Ishikawa (cell line): ENCODE results near the gene RNF149.

ENCODE experiments used
- CEBPB ChIP-seq: IDR thresholded peaks from 2 replicates; pipeline ENCODE4 v1.6.1; 2012
- CREB1 ChIP-seq: IDR thresholded peaks from 2 replicates; pipeline ENCODE4 v1.6.1; 2012; ENCODE audit warnings: low read depth
- EGR1 ChIP-seq: IDR thresholded peaks from 2 replicates; pipeline ENCODE4 v1.6.1; 2012
- EP300 ChIP-seq: IDR thresholded peaks from 2 replicates; pipeline ENCODE4 v1.6.1; 2012; ENCODE audit warnings: borderline replicate concordance
- FOXM1 ChIP-seq: IDR thresholded peaks from 2 replicates; pipeline ENCODE4 v1.6.1; 2012; ENCODE audit warnings: low read depth, borderline replicate concordance
- NFIC ChIP-seq: IDR thresholded peaks from 2 replicates; pipeline ENCODE4 v1.6.1; 2012
- RAD21 ChIP-seq: IDR thresholded peaks from 2 replicates; pipeline ENCODE4 v1.6.1; 2012; ENCODE audit warnings: low read depth
- TAF1 ChIP-seq: IDR thresholded peaks from 2 replicates; pipeline ENCODE4 v1.6.1; 2012; ENCODE audit warnings: low read depth, mild to moderate bottlenecking
- TCF12 ChIP-seq: IDR thresholded peaks from 2 replicates; pipeline ENCODE4 v1.6.1; 2012; ENCODE audit warnings: low read depth
- TEAD4 ChIP-seq: IDR thresholded peaks from 2 replicates; pipeline ENCODE4 v1.6.1; 2012
- YY1 ChIP-seq: IDR thresholded peaks from 2 replicates; pipeline ENCODE4 v1.6.1; 2012; ENCODE audit warnings: low read depth
- ZBTB7A ChIP-seq: IDR thresholded peaks from 2 replicates; pipeline ENCODE4 v1.6.1; 2012; ENCODE audit warnings: low read depth
- TF ChIP-seq, protein P1 (sequence below): IDR thresholded peaks from 2 replicates; pipeline ENCODE4 v1.6.1; 2012
- TF ChIP-seq, protein P2 (sequence below): IDR thresholded peaks from 2 replicates; pipeline ENCODE4 v1.6.1; 2012
- TF ChIP-seq, protein P3 (sequence below): IDR thresholded peaks from 2 replicates; pipeline ENCODE4 v1.6.1; 2012; ENCODE audit warnings: low read depth, mild to moderate bottlenecking

The RNF149 gene

DNA sequence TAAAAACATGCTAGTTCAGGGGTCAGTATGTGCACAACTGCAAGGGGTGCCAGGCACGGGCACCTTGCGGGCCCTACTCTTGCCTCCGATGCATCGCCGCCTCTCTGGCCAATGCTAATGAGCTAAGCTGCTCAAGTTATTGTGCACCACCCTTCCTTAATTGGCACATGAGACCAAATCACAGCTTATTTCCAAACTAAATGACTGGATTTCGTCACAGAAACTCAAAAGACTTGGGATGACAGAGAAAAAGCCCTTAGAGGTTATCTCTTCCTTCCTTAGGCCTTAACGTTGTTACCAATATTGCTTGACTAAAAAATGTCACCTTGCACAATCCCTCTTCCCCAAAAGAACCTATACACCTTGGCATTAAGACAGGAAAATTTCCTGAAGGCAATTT lies 7.7 kb downstream of the RNF149 start:
- TF ChIP-seq CREB1 = no peak
- TF ChIP-seq RAD21 = no peak
- no peak for TF ChIP-seq TAF1
- TF ChIP-seq, protein P1, sequence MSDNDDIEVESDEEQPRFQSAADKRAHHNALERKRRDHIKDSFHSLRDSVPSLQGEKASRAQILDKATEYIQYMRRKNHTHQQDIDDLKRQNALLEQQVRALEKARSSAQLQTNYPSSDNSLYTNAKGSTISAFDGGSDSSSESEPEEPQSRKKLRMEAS = no peak
- no peak for TF ChIP-seq EGR1
- TF ChIP-seq ZBTB7A = no peak
- TF ChIP-seq CEBPB = no peak
- TF ChIP-seq TCF12 = no peak
- no peak for TF ChIP-seq TEAD4
- no peak for TF ChIP-seq FOXM1
- no peak for TF ChIP-seq YY1
- TF ChIP-seq EP300 = no peak
- TF ChIP-seq, protein P2, sequence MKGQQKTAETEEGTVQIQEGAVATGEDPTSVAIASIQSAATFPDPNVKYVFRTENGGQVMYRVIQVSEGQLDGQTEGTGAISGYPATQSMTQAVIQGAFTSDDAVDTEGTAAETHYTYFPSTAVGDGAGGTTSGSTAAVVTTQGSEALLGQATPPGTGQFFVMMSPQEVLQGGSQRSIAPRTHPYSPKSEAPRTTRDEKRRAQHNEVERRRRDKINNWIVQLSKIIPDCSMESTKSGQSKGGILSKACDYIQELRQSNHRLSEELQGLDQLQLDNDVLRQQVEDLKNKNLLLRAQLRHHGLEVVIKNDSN = no peak
- TF ChIP-seq, protein P3, sequence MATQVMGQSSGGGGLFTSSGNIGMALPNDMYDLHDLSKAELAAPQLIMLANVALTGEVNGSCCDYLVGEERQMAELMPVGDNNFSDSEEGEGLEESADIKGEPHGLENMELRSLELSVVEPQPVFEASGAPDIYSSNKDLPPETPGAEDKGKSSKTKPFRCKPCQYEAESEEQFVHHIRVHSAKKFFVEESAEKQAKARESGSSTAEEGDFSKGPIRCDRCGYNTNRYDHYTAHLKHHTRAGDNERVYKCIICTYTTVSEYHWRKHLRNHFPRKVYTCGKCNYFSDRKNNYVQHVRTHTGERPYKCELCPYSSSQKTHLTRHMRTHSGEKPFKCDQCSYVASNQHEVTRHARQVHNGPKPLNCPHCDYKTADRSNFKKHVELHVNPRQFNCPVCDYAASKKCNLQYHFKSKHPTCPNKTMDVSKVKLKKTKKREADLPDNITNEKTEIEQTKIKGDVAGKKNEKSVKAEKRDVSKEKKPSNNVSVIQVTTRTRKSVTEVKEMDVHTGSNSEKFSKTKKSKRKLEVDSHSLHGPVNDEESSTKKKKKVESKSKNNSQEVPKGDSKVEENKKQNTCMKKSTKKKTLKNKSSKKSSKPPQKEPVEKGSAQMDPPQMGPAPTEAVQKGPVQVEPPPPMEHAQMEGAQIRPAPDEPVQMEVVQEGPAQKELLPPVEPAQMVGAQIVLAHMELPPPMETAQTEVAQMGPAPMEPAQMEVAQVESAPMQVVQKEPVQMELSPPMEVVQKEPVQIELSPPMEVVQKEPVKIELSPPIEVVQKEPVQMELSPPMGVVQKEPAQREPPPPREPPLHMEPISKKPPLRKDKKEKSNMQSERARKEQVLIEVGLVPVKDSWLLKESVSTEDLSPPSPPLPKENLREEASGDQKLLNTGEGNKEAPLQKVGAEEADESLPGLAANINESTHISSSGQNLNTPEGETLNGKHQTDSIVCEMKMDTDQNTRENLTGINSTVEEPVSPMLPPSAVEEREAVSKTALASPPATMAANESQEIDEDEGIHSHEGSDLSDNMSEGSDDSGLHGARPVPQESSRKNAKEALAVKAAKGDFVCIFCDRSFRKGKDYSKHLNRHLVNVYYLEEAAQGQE = no peak

DNA sequence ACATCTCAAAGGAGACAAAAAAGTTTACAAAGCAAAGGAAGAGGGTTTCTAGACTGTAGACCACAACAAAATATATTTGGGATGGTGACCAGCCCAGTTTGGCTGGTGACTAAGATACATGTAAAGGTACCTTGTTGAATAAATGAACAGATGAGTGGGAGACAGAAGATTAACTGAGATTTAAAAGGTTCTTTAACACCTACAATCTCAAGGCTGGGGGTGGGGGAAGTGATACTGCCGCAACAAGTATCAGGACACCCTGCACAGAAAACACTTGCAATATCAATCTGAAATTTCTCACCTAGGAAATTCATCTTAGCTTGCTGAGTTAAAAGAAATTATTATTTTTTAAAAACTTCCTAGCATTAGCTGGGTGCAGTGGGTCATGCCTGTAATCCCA lies 8.3 kb downstream of the RNF149 start:
- no peak for TF ChIP-seq YY1
- no peak for TF ChIP-seq TEAD4
- no peak for TF ChIP-seq TAF1

DNA sequence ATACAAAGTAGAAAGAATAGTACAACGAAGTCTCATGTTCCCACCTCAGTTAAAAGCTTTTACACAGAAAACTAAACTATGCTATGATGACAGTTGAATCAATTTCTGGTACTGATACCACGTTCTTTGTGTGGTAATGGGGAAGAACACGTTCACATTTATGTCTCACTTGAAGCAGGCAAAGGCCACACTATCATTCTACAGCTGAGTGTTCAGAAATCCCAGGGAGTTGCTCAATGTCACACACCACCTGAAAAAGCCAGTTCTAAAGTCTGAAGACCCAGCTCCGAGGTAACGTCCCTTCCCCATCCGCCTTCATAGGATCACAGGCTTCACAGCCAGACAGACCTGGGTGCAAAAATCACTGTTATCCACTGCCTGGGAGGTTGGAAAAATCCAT lies 8.9 kb downstream of the RNF149 start:
- TF ChIP-seq TEAD4 = no peak
- TF ChIP-seq, protein P2 = no peak
- no peak for TF ChIP-seq CREB1
- TF ChIP-seq TCF12 = no peak
- TF ChIP-seq, protein P3 = no peak
- TF ChIP-seq, protein P1 = no peak
- TF ChIP-seq RAD21 = no peak
- no peak for TF ChIP-seq ZBTB7A
- no peak for TF ChIP-seq NFIC

DNA sequence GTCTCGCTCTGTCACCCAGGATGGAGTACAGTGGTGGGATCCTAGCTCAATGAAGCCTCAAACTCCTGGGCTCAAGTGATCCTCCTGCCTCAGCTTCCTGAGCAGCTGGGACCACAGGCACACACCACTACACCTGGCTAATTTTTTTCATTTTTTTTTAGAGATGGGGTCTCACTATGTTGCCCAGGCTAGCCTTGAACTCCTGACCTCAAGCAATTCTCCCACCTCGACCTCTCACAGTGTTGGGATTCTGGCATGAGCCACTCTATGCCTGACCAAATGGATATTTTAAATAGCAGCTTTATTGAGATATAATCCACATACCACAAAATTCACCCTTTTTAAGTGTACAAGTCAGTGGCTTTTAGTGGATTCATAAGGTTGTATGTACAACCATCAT lies 11.1 kb downstream of the RNF149 start:
- TF ChIP-seq NFIC (no peak), TAF1 (no peak), TCF12 (no peak), ZBTB7A (no peak), CREB1 (no peak), YY1 (no peak), EP300 (no peak), TEAD4 (no peak), RAD21 (no peak), CEBPB (no peak), FOXM1 (no peak), EGR1 (no peak)
- TF ChIP-seq, protein P3 = no peak
- TF ChIP-seq, protein P2 = no peak
- TF ChIP-seq, protein P1 = no peak
